HG02981 (cell line): Measurements from ENCODE around the gene SOX5.
"Not testable (repeated sequence)": the region's sequence is repeated elsewhere in the genome, so short reads cannot be mapped to it uniquely, and the experiment has no call there.

Source experiments
- ATAC-seq: cut with Tn5 transposase; IDR thresholded peaks from one replicate; pipeline ENCODE4 v1.9.1; 2021; ENCODE audit warnings: mild to moderate bottlenecking, moderate library complexity; ENCODE audit not compliant: unreplicated experiment

The SOX5 gene

GRCh38 chr12:23763724-23764123 lies 185.7 kb downstream of the SOX5 start:
- no peak for ATAC-seq

- no peak for ATAC-seq
Observed at GRCh38 chr12:23760495-23760894, 189.0 kb downstream of the SOX5 start.

- no peak for ATAC-seq
Observed at GRCh38 chr12:23758608-23759007, 190.9 kb downstream of the SOX5 start.

- no peak for ATAC-seq
Observed at GRCh38 chr12:23757541-23757962, 191.9 kb downstream of the SOX5 start.

- no peak for ATAC-seq
Observed at GRCh38 chr12:23756416-23756815, 193.1 kb downstream of the SOX5 start.

- no peak for ATAC-seq
Observed at GRCh38 chr12:23753628-23754365, 195.7 kb downstream of the SOX5 start.

GRCh38 chr12:23752245-23752644 lies 197.2 kb downstream of the SOX5 start:
- no peak for ATAC-seq

- no peak for ATAC-seq
Observed at GRCh38 chr12:23751641-23752040, 197.8 kb downstream of the SOX5 start.

- no peak for ATAC-seq
Observed at GRCh38 chr12:23750923-23751322, 198.5 kb downstream of the SOX5 start.

GRCh38 chr12:23744696-23745095 lies 204.8 kb downstream of the SOX5 start:
- ATAC-seq, result no peak

GRCh38 chr12:23742574-23742973 lies 206.9 kb downstream of the SOX5 start:
- no peak for ATAC-seq

- ATAC-seq, result no peak
Observed at GRCh38 chr12:23731493-23731892, 218.0 kb downstream of the SOX5 start.

- ATAC-seq, result no peak
Observed at GRCh38 chr12:23731035-23731434, 218.4 kb downstream of the SOX5 start.

GRCh38 chr12:23729359-23729758 lies 220.1 kb downstream of the SOX5 start:
- no peak for ATAC-seq

- no peak for ATAC-seq
Observed at GRCh38 chr12:23726646-23727045, 222.8 kb downstream of the SOX5 start.

- ATAC-seq, result no peak
Observed at GRCh38 chr12:23722655-23723054, 226.8 kb downstream of the SOX5 start.

GRCh38 chr12:23721268-23721667 lies 228.2 kb downstream of the SOX5 start:
- no peak for ATAC-seq

- no peak for ATAC-seq
Observed at GRCh38 chr12:23719493-23719892, 230.0 kb downstream of the SOX5 start.

- not testable (repeated sequence) for ATAC-seq
Observed at GRCh38 chr12:23710361-23710760, 239.1 kb downstream of the SOX5 start.

GRCh38 chr12:23708185-23708837 lies 241.2 kb downstream of the SOX5 start:
- ATAC-seq, result no peak

GRCh38 chr12:23707270-23707669 lies 242.2 kb downstream of the SOX5 start:
- ATAC-seq, result no peak
